Thyroid gland (tissue), 4 donors: ENCODE results near the gene GALNT10. TPM values are rescaled to one million over a fixed set of nuclear protein-coding genes. Genes with fewer than 3 reads are reported as not detected.

Experiments used
- DNase-seq, 2 donors: peaks; one replicate each; pipeline ENCODE4 v3.0.0-alpha.2; 2019
- H3K27ac ChIP-seq, 3 donors: fragments of 200-600 bp; sonication (generic); 1 replicate in 2 of 3; 2 replicates in 1 of 3; pipeline ENCODE4 v1.5.1; 2016 to 2019; ENCODE audit warnings: mild to moderate bottlenecking in 1 of 3, moderate library complexity in 1 of 3
- H3K27me3 ChIP-seq: fragments of 200-600 bp; sonication (generic); one replicate; pipeline ENCODE4 v1.5.1; 2019
- H3K36me3 ChIP-seq, 2 donors: fragments of 200-600 bp; sonication (generic); one replicate each; pipeline ENCODE4 v1.5.1; 2016 to 2019
- H3K4me1 ChIP-seq, 2 donors: fragments of 200-600 bp; sonication (generic); one replicate each; pipeline ENCODE4 v1.5.1; 2017 to 2019
- H3K4me3 ChIP-seq, 3 donors: fragments of 200-600 bp; sonication (generic); replicated peaks in 1 of 3; 1 replicate in 2 of 3; 2 replicates in 1 of 3; pipeline ENCODE4 v1.5.1; 2016; ENCODE audit warnings: mild to moderate bottlenecking in 1 of 3
- H3K9me3 ChIP-seq: fragments of 200-600 bp; sonication (generic); one replicate; pipeline ENCODE4 v1.5.1; 2017
- CTCF ChIP-seq, 6 experiments: fragments of 200-600 bp in 3 of 6; fragments of 450-650 bp in 3 of 6; sonication (generic) in 3 of 6; IDR thresholded peaks; one replicate each; pipeline ENCODE4 v1.5.1; 2016 to 2019; ENCODE audit warnings: antibody characterized with exemption in 6 of 6, mild to moderate bottlenecking in 2 of 6, inconsistent platforms in 1 of 6, moderate library complexity in 1 of 6
- POLR2A ChIP-seq, 2 donors: fragments of 450-650 bp; IDR thresholded peaks; one replicate each; pipeline ENCODE4 v1.6.1; 2017; ENCODE audit warnings: antibody characterized with exemption in 2 of 2, mild to moderate bottlenecking in 2 of 2, moderate library complexity in 1 of 2
- WGBS, 2 donors: methylation state at CpG; one replicate each; pipeline ENCODE4 v1.1.5; 2017; 5-methylcytosine and 5-hydroxymethylcytosine counted together
- intact Hi-C: fragments of 100-400 bp; cut with DNase I; formaldehyde crosslinking; loops from one replicate; pipeline ENCODE4 v1.15.1; 2023
- total RNA-seq, 4 donors: library from RNA; depleted of rRNA; stranded (reverse); fragments of >200 nt; gene quantifications; one replicate each; pipeline ENCODE4 v1.2.3, GENCODE V29; 2016

Gene GALNT10
- total RNA-seq, 4 donors from 2014 or later: 33.3 to 69.6 (median 58.1) TPM

DNA sequence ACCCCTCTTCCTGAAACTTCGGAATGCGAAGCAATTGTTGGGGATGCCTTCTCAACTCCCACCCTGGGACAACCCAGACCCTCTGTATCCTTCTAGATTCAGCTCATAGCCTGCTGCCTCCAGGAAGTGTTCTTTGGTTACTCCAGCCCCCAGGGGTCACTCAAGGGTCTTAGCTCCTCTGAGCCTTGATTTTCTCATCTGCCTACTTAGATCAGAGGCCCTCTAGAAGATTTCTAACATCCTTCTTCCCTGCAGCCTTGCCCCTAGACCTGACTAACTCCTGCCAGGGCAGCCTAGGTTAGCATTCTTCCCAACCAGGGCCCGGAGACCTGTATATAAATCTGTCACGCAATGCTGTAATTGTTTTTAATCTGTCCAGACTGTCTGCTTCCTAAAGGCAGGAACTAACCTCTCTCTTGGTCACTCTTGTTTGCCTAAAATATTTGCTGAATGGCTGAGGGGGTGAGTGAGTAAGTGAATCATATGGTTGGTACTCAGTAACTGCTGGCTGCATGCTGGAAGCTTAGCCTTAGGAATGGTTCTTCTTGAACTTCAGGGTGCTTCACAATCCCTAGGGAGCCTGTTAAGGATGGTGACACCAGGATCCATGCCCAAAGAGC is 8.2 kb downstream of the GALNT10 start:
- WGBS, 2 donors: 74 to 75% methylated on average over 4 of the region's 4 CpGs
- TF ChIP-seq POLR2A (IDR thresholded peaks at IDR 0.05) (no peak), CTCF (IDR thresholded peaks at IDR 0.05) (no peak)
- no peaks in the 10 kb centered on the region for H3K36me3 ChIP-seq
- DNase-seq: no peak
- intact Hi-C loops: no loop called here
- peaks cover 35 to 48% of the 10 kb centered on the region in 2 donors for H3K4me1 ChIP-seq
- no peak overlapping the region for H3K27ac ChIP-seq
- no peak overlapping the region for H3K4me3 ChIP-seq
- no peaks in the 10 kb centered on the region for H3K27me3 ChIP-seq
- no peaks in the 10 kb centered on the region for H3K9me3 ChIP-seq

DNA sequence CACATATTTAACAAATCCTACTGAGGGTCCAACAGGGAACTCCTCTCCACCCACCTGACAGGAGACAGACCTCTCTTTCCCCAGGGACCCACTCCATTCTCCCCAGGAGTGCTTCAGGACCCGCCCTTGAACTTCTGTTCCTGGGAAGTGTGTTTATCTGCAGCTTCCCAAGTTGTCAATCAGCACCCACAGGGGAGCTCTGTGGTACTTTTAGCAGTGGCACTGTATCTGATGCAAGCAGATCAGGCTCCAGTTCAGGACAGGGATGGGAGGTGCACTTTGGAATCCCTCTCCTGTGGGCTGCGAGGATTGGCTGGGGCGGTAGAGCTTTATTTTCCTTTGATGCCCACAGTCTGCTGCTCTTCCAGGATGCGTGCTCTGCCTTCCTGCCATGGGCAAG is 8.7 kb downstream of the GALNT10 start:
- TF ChIP-seq CTCF (IDR thresholded peaks at IDR 0.05): no peak
- no peak for TF ChIP-seq POLR2A (IDR thresholded peaks at IDR 0.05)
- WGBS, 2 donors: 86 to 98% methylated on average over 4 of the region's 4 CpGs
- H3K27me3 ChIP-seq: no peaks in the 10 kb centered on the region
- intact Hi-C loops: no loop called here
- no peak for DNase-seq
- no peaks in the 10 kb centered on the region for H3K36me3 ChIP-seq
- peaks cover 33 to 46% of the 10 kb centered on the region in 2 donors for H3K4me1 ChIP-seq
- no peak overlapping the region for H3K27ac ChIP-seq
- no peaks in the 10 kb centered on the region for H3K9me3 ChIP-seq
- no peak overlapping the region for H3K4me3 ChIP-seq

DNA sequence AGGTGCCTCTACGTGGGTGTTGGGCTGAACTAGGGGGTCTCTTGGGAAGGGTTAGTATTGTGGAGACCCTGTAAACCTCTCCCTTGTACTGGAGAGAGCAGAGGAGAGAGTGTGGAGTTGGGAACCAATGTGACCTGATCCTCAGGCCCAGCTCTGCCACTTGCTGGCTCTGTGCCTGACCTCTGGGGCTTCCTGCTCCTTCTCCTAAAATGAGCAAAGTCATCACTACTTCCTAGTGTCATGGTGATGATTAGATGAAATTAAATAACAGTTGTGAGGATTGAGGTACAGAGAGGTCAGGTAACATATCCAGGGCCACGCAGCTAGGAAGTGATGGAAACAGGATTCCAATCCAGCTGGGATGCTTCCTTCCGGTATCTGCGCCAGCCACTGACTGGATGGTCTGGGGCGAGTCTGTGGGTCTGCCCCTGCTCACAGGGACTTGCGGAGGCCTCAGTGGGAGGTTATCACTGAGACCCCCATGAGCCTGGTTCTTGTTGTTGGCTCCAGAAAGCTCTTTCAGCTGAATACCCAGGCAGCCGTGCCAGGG is 9.2 kb downstream of the GALNT10 start:
- intact Hi-C loops: no loop called here
- H3K27ac ChIP-seq: no peak overlapping the region
- no peaks in the 10 kb centered on the region for H3K27me3 ChIP-seq
- H3K4me1 ChIP-seq: peaks cover 34 to 46% of the 10 kb centered on the region in 2 donors
- no peak overlapping the region for H3K4me3 ChIP-seq
- DNase-seq: no peak
- no peaks in the 10 kb centered on the region for H3K36me3 ChIP-seq
- H3K9me3 ChIP-seq: no peaks in the 10 kb centered on the region
- TF ChIP-seq POLR2A (IDR thresholded peaks at IDR 0.05) (no peak), CTCF (IDR thresholded peaks at IDR 0.05) (no peak)
- 89 to 92% methylated on average over 7 of the region's 7 CpGs for WGBS, 2 donors

DNA sequence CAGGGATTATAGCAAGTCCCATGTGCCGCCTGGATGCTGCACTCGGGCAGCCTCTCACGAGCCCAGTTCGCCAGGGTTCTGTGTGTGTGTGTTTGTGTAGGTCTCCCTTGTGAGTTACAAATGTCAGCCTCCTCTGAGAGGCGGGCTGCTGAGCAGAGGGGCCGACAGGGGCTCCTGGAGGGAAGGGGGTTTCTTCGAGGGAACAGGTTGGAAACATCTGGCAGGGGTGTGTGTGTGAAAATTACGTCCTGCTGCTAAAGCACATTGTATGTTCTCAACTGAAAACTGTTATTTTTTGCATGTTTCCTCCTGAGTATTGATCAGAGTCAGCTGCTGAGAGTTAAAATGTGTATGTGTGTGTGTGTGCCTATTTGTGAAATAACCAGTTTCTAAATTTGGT is 9.7 kb downstream of the GALNT10 start:
- Histone ChIP-seq H3K27me3 (no peaks in the 10 kb centered on the region), H3K36me3 (no peaks in the 10 kb centered on the region), H3K9me3 (no peaks in the 10 kb centered on the region), H3K4me1 (peaks cover 35 to 48% of the 10 kb centered on the region in 2 donors), H3K27ac (no peak overlapping the region), H3K4me3 (no peak overlapping the region)
- no peak for DNase-seq
- WGBS, 2 donors: 93 to 95% methylated on average over 8 of the region's 8 CpGs
- intact Hi-C loops: no loop called here
- TF ChIP-seq CTCF (IDR thresholded peaks at IDR 0.05) (no peak), POLR2A (IDR thresholded peaks at IDR 0.05) (no peak)

GRCh38 chr5:154201108-154201769 is 10.7 kb downstream of the GALNT10 start:
- H3K4me1 ChIP-seq: peaks cover 35 to 48% of the 10 kb centered on the region in 2 donors
- no peak overlapping the region for H3K27ac ChIP-seq
- 92 to 93% methylated on average over 7 of the region's 7 CpGs for WGBS, 2 donors
- intact Hi-C loops: no loop called here
- H3K9me3 ChIP-seq: no peaks in the 10 kb centered on the region
- no peaks in the 10 kb centered on the region for H3K27me3 ChIP-seq
- H3K4me3 ChIP-seq: no peak overlapping the region
- TF ChIP-seq CTCF (IDR thresholded peaks at IDR 0.05) (no peak), POLR2A (IDR thresholded peaks at IDR 0.05) (no peak)
- no peaks in the 10 kb centered on the region for H3K36me3 ChIP-seq
- no peak for DNase-seq
